HCT116 (cell line): ENCODE measurements around the gene TAL1.

ENCODE experiments used
- EZH2 ChIP-seq: fragments of 200-600 bp; sonication (generic); IDR thresholded peaks from 2 replicates; pipeline ENCODE4 v1.6.1; 2017; ENCODE audit warnings: antibody characterized with exemption, mixed run types
- POLR2A ChIP-seq: IDR thresholded peaks from 2 replicates; pipeline ENCODE4 v1.7.0; 2011; ENCODE audit warnings: borderline replicate concordance; ENCODE audit not compliant: insufficient read depth, insufficient read length; ENCODE audit errors: extremely low read depth
- RAD21 ChIP-seq: IDR thresholded peaks from 2 replicates; pipeline ENCODE4 v1.6.1; 2012; ENCODE audit warnings: low read depth, mild to moderate bottlenecking
- TF ChIP-seq, protein P1 (sequence below), 3 experiments: fragments of 200-600 bp in 1 of 3; sonication (generic) in 1 of 3; IDR thresholded peaks in 2 of 3; conservative IDR thresholded peaks in 1 of 3; 2 replicates each; pipeline ENCODE4 v1.5.1; 2012 to 2017; ENCODE audit warnings: low read depth in 2 of 3, low read length in 2 of 3, antibody characterized with exemption in 1 of 3, borderline replicate concordance in 1 of 3, control low read depth in 1 of 3, mild to moderate bottlenecking in 1 of 3, mixed read lengths in 1 of 3, mixed run types in 1 of 3, moderate library complexity in 1 of 3; ENCODE audit not compliant: insufficient read depth in 1 of 3
- TF ChIP-seq, protein P2 (sequence below): IDR thresholded peaks from 2 replicates; pipeline ENCODE4 v1.6.1; 2012; ENCODE audit warnings: low read depth

DNA sequence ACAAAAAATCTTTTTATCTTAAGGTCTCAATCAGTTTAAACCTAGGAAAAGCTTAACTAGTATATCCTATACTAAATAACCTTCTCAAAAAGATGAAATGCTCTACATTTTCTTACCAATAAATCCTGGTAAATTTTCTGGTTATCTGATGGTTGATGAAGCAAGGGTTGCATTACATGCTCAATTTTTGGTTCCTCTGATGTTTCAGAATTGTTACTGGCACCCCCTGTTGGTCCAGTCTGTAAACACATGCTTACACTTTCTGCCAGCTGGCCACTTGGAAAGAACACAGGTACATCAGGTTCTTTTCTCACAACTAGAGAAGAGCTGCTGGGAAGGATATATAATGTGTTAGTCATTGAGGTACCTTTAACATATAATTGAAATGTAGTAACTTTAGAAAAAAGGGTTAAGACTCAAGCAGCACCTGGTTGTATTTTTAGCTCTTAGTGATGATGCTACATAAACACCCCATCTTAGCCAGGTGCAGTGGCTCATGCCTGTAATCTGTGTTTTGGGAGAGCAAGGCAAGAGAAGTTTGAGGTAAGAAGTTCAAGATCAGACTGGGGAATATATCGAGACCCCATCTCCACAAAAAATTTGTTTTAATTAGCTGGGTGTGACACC is 30.9 kb upstream of the TAL1 start:
- TF ChIP-seq, protein P1, sequence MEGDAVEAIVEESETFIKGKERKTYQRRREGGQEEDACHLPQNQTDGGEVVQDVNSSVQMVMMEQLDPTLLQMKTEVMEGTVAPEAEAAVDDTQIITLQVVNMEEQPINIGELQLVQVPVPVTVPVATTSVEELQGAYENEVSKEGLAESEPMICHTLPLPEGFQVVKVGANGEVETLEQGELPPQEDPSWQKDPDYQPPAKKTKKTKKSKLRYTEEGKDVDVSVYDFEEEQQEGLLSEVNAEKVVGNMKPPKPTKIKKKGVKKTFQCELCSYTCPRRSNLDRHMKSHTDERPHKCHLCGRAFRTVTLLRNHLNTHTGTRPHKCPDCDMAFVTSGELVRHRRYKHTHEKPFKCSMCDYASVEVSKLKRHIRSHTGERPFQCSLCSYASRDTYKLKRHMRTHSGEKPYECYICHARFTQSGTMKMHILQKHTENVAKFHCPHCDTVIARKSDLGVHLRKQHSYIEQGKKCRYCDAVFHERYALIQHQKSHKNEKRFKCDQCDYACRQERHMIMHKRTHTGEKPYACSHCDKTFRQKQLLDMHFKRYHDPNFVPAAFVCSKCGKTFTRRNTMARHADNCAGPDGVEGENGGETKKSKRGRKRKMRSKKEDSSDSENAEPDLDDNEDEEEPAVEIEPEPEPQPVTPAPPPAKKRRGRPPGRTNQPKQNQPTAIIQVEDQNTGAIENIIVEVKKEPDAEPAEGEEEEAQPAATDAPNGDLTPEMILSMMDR (IDR thresholded peaks at IDR 0.05 in 2 of 3, conservative IDR thresholded peaks at IDR 0.05 in 1 of 3; ENCODE audit: borderline replicate concordance in 1 of 3, insufficient read depth in 1 of 3, low read depth in 2 of 3, low read length in 2 of 3): peak; percentile 55 to 74 (median 69); a peak in 5 of 6 replicates
- TF ChIP-seq POLR2A (no peak), EZH2 (no peak), RAD21 (peak; percentile 44)
- TF ChIP-seq, protein P2, sequence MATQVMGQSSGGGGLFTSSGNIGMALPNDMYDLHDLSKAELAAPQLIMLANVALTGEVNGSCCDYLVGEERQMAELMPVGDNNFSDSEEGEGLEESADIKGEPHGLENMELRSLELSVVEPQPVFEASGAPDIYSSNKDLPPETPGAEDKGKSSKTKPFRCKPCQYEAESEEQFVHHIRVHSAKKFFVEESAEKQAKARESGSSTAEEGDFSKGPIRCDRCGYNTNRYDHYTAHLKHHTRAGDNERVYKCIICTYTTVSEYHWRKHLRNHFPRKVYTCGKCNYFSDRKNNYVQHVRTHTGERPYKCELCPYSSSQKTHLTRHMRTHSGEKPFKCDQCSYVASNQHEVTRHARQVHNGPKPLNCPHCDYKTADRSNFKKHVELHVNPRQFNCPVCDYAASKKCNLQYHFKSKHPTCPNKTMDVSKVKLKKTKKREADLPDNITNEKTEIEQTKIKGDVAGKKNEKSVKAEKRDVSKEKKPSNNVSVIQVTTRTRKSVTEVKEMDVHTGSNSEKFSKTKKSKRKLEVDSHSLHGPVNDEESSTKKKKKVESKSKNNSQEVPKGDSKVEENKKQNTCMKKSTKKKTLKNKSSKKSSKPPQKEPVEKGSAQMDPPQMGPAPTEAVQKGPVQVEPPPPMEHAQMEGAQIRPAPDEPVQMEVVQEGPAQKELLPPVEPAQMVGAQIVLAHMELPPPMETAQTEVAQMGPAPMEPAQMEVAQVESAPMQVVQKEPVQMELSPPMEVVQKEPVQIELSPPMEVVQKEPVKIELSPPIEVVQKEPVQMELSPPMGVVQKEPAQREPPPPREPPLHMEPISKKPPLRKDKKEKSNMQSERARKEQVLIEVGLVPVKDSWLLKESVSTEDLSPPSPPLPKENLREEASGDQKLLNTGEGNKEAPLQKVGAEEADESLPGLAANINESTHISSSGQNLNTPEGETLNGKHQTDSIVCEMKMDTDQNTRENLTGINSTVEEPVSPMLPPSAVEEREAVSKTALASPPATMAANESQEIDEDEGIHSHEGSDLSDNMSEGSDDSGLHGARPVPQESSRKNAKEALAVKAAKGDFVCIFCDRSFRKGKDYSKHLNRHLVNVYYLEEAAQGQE: no peak
